Esophagus muscularis mucosa (tissue), 4 donors: ENCODE results near the gene LIMCH1. TPM values are rescaled to one million over a fixed set of nuclear protein-coding genes. Genes with fewer than 3 reads are reported as not detected.

Source experiments
- DNase-seq: peaks from one replicate; pipeline ENCODE4 v3.0.0-alpha.2; 2017; ENCODE audit errors: extremely low spot score
- H3K27ac ChIP-seq, 4 donors: fragments of 200-600 bp; sonication (generic); replicated peaks in 1 of 4; 1 replicate in 3 of 4; 2 replicates in 1 of 4; pipeline ENCODE4 v1.5.1; 2016 to 2019; ENCODE audit warnings: mild to moderate bottlenecking in 1 of 4
- H3K27me3 ChIP-seq, 4 donors: fragments of 200-600 bp; sonication (generic); one replicate each; pipeline versions ENCODE4 v1.5.1 to v1.6.0; 2016 to 2019
- H3K36me3 ChIP-seq, 4 donors: fragments of 200-600 bp; sonication (generic); one replicate each; pipeline ENCODE4 v1.5.1; 2016 to 2019
- H3K4me1 ChIP-seq, 4 donors: fragments of 200-600 bp; sonication (generic); one replicate each; pipeline ENCODE4 v1.5.1; 2016 to 2019
- H3K4me3 ChIP-seq, 4 donors: fragments of 200-600 bp; sonication (generic); 1 replicate in 2 of 4; 2 replicates in 2 of 4; pipeline ENCODE4 v1.5.1; 2016 to 2019; ENCODE audit warnings: mild to moderate bottlenecking in 4 of 4, moderate library complexity in 1 of 4
- H3K9me3 ChIP-seq, 4 donors: fragments of 200-600 bp; sonication (generic); 1 replicate in 3 of 4; 2 replicates in 1 of 4; pipeline ENCODE4 v1.5.1; 2016 to 2019
- EP300 ChIP-seq: sonication (generic); formaldehyde crosslinking; IDR thresholded peaks from one replicate; pipeline ENCODE4 v1.6.1; 2017; ENCODE audit warnings: antibody characterized with exemption
- POLR2A ChIP-seq: fragments of 450-650 bp; IDR thresholded peaks from one replicate; pipeline ENCODE4 v1.6.1; 2017; ENCODE audit warnings: antibody characterized with exemption, moderate library complexity, mild to moderate bottlenecking, low read depth
- POLR2AphosphoS5 ChIP-seq, 2 donors: sonication (generic); formaldehyde crosslinking; IDR thresholded peaks; one replicate each; pipeline ENCODE4 v1.6.1; 2017; ENCODE audit warnings: antibody characterized with exemption in 2 of 2
- WGBS: methylation state at CpG from one replicate; pipeline ENCODE4 v1.1.5; 2018; 5-methylcytosine and 5-hydroxymethylcytosine counted together
- intact Hi-C: fragments of 100-400 bp; cut with DNase I; formaldehyde crosslinking; loops from one replicate; pipeline ENCODE4 v1.15.1; 2023
- total RNA-seq, 4 donors: library from RNA; depleted of rRNA; stranded (reverse); fragments of >200 nt; gene quantifications; one replicate each; pipeline versions ENCODE4 v1.1.0 to v1.2.1, GENCODE V29; 2016
- TF ChIP-seq, protein P1 (sequence below), 3 experiments: fragments of 200-600 bp in 2 of 3; fragments of 450-650 bp in 1 of 3; sonication (generic) in 2 of 3; IDR thresholded peaks; one replicate each; pipeline ENCODE4 v1.5.1; 2017 to 2019; ENCODE audit warnings: antibody characterized with exemption in 3 of 3, mild to moderate bottlenecking in 2 of 3, moderate library complexity in 1 of 3

LIMCH1 gene
- total RNA-seq, 4 donors from 2014 or later, result 49.0 to 101 (median 72.1) TPM

DNA sequence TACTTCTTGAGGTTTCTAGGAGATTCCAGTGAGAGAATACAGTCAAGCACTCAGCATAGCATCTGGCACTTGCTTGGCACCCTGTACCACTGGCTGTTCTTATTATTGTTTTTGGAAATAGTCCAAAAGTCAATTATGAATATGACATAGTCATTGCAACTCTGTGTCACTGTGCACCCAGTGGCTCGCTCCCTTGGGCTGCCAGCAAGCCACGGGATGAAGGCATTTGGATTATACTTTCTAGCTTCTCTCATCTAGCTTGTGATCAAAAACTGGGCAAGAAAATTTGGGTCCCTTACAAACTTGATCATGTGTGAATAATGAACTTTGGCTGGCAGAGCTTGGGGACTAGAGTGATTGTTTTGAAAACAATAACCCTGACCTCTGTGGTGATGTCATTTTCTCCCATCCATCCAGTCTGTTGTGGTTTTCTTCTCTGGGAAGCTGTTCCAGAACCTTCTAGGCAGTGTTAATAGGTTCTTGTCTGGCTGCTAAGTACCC is 32.7 kb upstream of the LIMCH1 start:
- Histone ChIP-seq H3K27ac (no peak overlapping the region), H3K4me3 (no peak overlapping the region), H3K27me3 (no peaks in the 10 kb centered on the region), H3K4me1 (peaks cover 3 to 33% (median 22%) of the 10 kb centered on the region in 4 donors), H3K36me3 (peaks cover 0 to 3% (median 0%) of the 10 kb centered on the region in 4 donors), H3K9me3 (no peaks in the 10 kb centered on the region)
- no peak for TF ChIP-seq POLR2A
- TF ChIP-seq POLR2AphosphoS5 (IDR thresholded peaks at IDR 0.05), result no peak
- TF ChIP-seq EP300, result no peak
- TF ChIP-seq, protein P1, sequence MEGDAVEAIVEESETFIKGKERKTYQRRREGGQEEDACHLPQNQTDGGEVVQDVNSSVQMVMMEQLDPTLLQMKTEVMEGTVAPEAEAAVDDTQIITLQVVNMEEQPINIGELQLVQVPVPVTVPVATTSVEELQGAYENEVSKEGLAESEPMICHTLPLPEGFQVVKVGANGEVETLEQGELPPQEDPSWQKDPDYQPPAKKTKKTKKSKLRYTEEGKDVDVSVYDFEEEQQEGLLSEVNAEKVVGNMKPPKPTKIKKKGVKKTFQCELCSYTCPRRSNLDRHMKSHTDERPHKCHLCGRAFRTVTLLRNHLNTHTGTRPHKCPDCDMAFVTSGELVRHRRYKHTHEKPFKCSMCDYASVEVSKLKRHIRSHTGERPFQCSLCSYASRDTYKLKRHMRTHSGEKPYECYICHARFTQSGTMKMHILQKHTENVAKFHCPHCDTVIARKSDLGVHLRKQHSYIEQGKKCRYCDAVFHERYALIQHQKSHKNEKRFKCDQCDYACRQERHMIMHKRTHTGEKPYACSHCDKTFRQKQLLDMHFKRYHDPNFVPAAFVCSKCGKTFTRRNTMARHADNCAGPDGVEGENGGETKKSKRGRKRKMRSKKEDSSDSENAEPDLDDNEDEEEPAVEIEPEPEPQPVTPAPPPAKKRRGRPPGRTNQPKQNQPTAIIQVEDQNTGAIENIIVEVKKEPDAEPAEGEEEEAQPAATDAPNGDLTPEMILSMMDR (IDR thresholded peaks at IDR 0.05), result no peak
- 53% methylated on average over 2 of the region's 2 CpGs for WGBS
- intact Hi-C loops, result no loop called here
- DNase-seq, result no peak

DNA sequence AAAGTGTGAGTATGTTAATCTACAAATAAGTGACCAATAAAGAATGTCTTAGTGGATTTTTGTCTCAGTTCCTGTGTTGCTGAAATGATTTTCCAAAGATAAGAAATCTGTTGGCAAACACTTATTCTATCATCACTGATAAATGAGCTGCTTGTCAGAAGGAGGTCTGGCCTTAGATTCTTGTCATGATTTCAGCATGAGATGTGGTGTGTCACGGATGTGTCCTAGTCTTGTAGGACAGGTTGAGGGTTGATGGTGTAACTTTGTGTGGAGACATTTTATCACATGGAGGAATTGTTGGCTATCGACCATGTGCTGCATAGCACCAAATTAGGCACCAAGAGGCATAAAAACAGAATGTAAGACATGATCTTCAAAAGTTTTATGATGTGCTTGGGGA is 31.8 kb upstream of the LIMCH1 start:
- WGBS, result 83% methylated on average over 2 of the region's 2 CpGs
- no peak overlapping the region for H3K4me3 ChIP-seq
- H3K27me3 ChIP-seq, result no peaks in the 10 kb centered on the region
- intact Hi-C loops, result no loop called here
- peak in 1 of 2 donors; percentile 13 for TF ChIP-seq POLR2AphosphoS5 (IDR thresholded peaks at IDR 0.05)
- no peak for TF ChIP-seq EP300
- H3K27ac ChIP-seq, result no peak overlapping the region
- no peaks in the 10 kb centered on the region for H3K9me3 ChIP-seq
- H3K4me1 ChIP-seq, result peaks cover 3 to 33% (median 22%) of the 10 kb centered on the region in 4 donors
- DNase-seq, result no peak
- H3K36me3 ChIP-seq, result peaks cover 0 to 3% (median 0%) of the 10 kb centered on the region in 4 donors

DNA sequence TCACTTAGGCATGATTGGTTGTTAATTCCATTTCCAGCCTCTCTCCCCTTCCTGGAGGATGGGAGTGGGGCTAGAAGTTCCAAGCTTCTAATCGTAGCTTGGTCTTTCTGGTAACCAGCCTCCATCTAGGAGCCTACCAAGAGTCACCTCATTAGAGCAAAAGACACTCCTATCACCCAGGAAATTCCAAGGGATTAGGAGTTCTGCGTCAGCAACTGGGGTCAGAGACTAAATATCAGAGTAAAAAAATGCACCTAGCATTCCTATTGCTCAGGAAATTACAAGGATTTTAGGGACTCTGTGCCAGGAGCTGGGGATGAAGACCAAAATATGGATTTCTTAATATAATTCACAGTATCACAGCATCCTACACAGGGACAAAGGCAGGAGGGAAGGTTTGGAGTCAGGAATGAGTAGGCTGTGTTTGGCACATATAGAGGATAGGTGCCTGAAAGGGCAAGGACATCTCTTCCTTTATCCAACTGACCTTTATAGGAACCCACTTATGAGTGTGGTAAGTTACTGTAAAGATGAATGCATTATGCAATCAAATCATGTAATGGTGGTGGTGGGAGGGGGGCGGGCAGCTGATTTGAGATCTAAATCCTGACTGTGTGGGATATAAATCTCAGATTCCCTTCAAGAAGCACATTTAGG is 30.5 kb upstream of the LIMCH1 start:
- WGBS, result 77% methylated on average over 3 of the region's 3 CpGs
- H3K27ac ChIP-seq, result no peak overlapping the region
- intact Hi-C loops, result no loop called here

DNA sequence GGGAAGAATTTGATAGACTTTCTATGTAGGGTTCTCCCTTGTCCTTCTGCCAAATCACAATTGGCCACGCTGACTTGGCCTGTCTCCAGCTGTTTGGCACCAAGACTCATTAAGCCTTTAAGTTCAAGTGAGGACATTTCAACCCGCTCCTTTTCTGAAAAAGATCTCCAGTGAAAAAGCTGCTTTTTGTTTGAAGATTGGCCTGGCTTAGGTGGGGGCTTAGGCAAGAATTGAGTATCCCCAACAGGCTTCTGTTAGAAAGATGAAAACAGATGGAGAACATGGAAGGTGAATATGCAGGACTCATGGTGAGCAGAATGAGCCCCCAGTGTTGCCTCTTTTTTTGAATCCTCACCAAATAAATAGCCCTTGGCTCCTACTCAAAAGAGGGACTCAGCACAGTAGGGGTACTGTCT is 28.5 kb upstream of the LIMCH1 start:
- 67% methylated on average over 2 of the region's 2 CpGs for WGBS
- Histone ChIP-seq H3K9me3 (no peaks in the 10 kb centered on the region), H3K27ac (no peak overlapping the region), H3K27me3 (no peaks in the 10 kb centered on the region), H3K4me1 (peaks cover 3 to 31% (median 22%) of the 10 kb centered on the region in 4 donors), H3K4me3 (no peak overlapping the region), H3K36me3 (no peaks in the 10 kb centered on the region)
- intact Hi-C loops, result no loop called here
- DNase-seq, result no peak
- TF ChIP-seq, protein P1 (IDR thresholded peaks at IDR 0.05), result no peak
- TF ChIP-seq POLR2A (no peak), EP300 (no peak), POLR2AphosphoS5 (IDR thresholded peaks at IDR 0.05) (no peak)

More for the DNA sequence above, 30.5 kb upstream of the LIMCH1 start:
- TF ChIP-seq, protein P1 (IDR thresholded peaks at IDR 0.05), result no peak
- no peak for TF ChIP-seq EP300
- no peak for TF ChIP-seq POLR2A
- H3K4me1 ChIP-seq, result peaks cover 3 to 33% (median 22%) of the 10 kb centered on the region in 4 donors
- H3K27me3 ChIP-seq, result no peaks in the 10 kb centered on the region
- no peak overlapping the region for H3K4me3 ChIP-seq
- no peak for DNase-seq
- H3K36me3 ChIP-seq, result peaks cover 0 to 3% (median 0%) of the 10 kb centered on the region in 4 donors
- H3K9me3 ChIP-seq, result no peaks in the 10 kb centered on the region

DNA sequence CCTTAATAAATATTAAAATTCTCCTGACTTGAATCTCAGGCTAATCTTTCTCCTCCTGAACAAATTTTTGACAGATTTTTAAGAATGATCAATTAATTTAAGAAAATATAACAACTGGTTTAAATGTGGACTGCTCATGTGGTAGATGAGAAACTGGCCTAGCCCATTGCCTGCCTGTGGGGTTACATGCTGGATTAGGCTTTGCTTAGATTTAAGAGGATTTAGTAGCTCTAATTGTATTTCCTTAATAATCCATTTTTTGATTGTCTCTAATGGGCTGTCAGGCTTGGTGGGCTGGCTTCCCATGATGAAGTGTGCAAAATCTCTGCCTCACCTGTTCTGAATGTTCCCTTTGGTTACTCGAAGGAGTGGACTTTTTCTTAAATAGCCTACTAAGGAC is 27.8 kb upstream of the LIMCH1 start:
- intact Hi-C loops, result no loop called here
- Histone ChIP-seq H3K36me3 (no peaks in the 10 kb centered on the region), H3K27me3 (no peaks in the 10 kb centered on the region), H3K9me3 (no peaks in the 10 kb centered on the region), H3K4me3 (no peak overlapping the region), H3K27ac (no peak overlapping the region), H3K4me1 (peaks cover 3 to 24% (median 17%) of the 10 kb centered on the region in 4 donors)
- DNase-seq, result no peak
- TF ChIP-seq POLR2A (no peak), EP300 (no peak), POLR2AphosphoS5 (IDR thresholded peaks at IDR 0.05) (no peak)
- TF ChIP-seq, protein P1 (IDR thresholded peaks at IDR 0.05), result no peak
- 83% methylated on average over 1 of the region's 1 CpG for WGBS
